Measurements from ENCODE around the gene NCKAP5.

- TF ChIP-seq FOXM1 (IDR thresholded peaks at IDR 0.05; ENCODE audit: borderline replicate concordance, low read depth) = no peak
- TF ChIP-seq, protein P1, sequence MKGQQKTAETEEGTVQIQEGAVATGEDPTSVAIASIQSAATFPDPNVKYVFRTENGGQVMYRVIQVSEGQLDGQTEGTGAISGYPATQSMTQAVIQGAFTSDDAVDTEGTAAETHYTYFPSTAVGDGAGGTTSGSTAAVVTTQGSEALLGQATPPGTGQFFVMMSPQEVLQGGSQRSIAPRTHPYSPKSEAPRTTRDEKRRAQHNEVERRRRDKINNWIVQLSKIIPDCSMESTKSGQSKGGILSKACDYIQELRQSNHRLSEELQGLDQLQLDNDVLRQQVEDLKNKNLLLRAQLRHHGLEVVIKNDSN (IDR thresholded peaks at IDR 0.05) = no peak
- TF ChIP-seq CREB1 (IDR thresholded peaks at IDR 0.05; ENCODE audit: low read depth) = no peak
- no peak for TF ChIP-seq TEAD4 (IDR thresholded peaks at IDR 0.05)
- TF ChIP-seq MAX (IDR thresholded peaks at IDR 0.05) = no peak
- TF ChIP-seq RAD21 (IDR thresholded peaks at IDR 0.05; ENCODE audit: low read depth) = no peak
- no peak for TF ChIP-seq CEBPB (IDR thresholded peaks at IDR 0.05)
- no peak for TF ChIP-seq EGR1 (IDR thresholded peaks at IDR 0.05)
- no peak for TF ChIP-seq ZBTB7A (IDR thresholded peaks at IDR 0.05; ENCODE audit: low read depth)
- TF ChIP-seq EP300 (IDR thresholded peaks at IDR 0.05; ENCODE audit: borderline replicate concordance) = no peak
- no peak for TF ChIP-seq REST (IDR thresholded peaks at IDR 0.05; ENCODE audit: low read depth)
- no peak for TF ChIP-seq YY1 (IDR thresholded peaks at IDR 0.05; ENCODE audit: low read depth)
- TF ChIP-seq TCF12 (IDR thresholded peaks at IDR 0.05; ENCODE audit: low read depth) = no peak
These were observed 444.4 kb downstream of the NCKAP5 start for GRCh38 chr2:133123904-133124303.
